K562 (cell line): Measurements from ENCODE around the gene AFG1L. TPM values are rescaled to one million over a fixed set of nuclear protein-coding genes. Genes with fewer than 3 reads are reported as not detected.

Experiments used
- ATAC-seq: fragments of 200-7000 bp; cut with Tn5 transposase; 3 replicates; pipeline ENCODE4 v1.9.1; 2020; ENCODE audit warnings: moderate library complexity
- BruUV-seq: library from RNA; stranded (reverse); fragments of 400-500 nt; replicated peaks from 2 replicates; lab custom pipeline; 2021; lab: Mats Ljungman, UMichigan
- CTCF ChIA-PET: fragments of 300-600 bp; formaldehyde crosslinking; extraction: SDS; loops from one replicate; lab custom pipeline; 2021; ENCODE audit warnings: low intra/inter-chr PET ratio; lab: Yijun Ruan, JAX
- POLR2A ChIA-PET: fragments of 300-600, 350-650 bp; sonication (Branson Sonifier 250); formaldehyde crosslinking; extraction: SDS; loops from one replicate; lab custom pipeline; 2021; ENCODE audit warnings: antibody characterized with exemption, inconsistent platforms; lab: Yijun Ruan, JAX
- DNase-seq, 4 experiments: peaks; one replicate each; pipeline versions ENCODE4 v3.0.0 to v3.0.0-alpha.2; 2011 to 2018; ENCODE audit warnings: low spot score in 3 of 4, mixed read lengths in 3 of 4; ENCODE audit errors: extremely low read depth in 1 of 4
- FAIRE-seq: peaks from 2 replicates; lab custom pipeline; 2011; peaks lifted over from hg19 to GRCh38; lab: Jason Lieb, UNC
- H2AFZ ChIP-seq: 2 replicates; pipeline ENCODE4 v1.6.0; 2011; ENCODE audit warnings: low read depth, low read length, control low read depth, inconsistent platforms
- H3K27ac ChIP-seq: fragments of 200-600 bp; 3 replicates; pipeline ENCODE4 v1.8.0; 2011; ENCODE audit warnings: low read depth, mild to moderate bottlenecking, control low read depth, inconsistent platforms, low read length, moderate library complexity, mixed read lengths; ENCODE audit errors: extremely low read depth
- H3K27me3 ChIP-seq, 2 experiments: fragments of 300-600 bp in 1 of 2; 2 replicates in 1 of 2; 3 replicates in 1 of 2; pipeline versions ENCODE4 v1.6.0 to v1.8.0; 2011; ENCODE audit warnings: inconsistent platforms in 2 of 2, low read length in 2 of 2, mild to moderate bottlenecking in 1 of 2, mixed read lengths in 1 of 2, moderate library complexity in 1 of 2; ENCODE audit not compliant: control insufficient read depth in 2 of 2, insufficient read depth in 2 of 2
- H3K36me3 ChIP-seq: fragments of 300-600 bp; 3 replicates; pipeline ENCODE4 v1.8.0; 2011; ENCODE audit warnings: mild to moderate bottlenecking, low read length, inconsistent platforms; ENCODE audit not compliant: control insufficient read depth, insufficient read depth
- H3K4me1 ChIP-seq, 2 experiments: fragments of 200-600 bp in 1 of 2; replicated peaks in 1 of 2; 2 replicates in 1 of 2; 3 replicates in 1 of 2; pipeline versions ENCODE4 v1.5.1 to v1.8.0; 2011; ENCODE audit warnings: inconsistent platforms in 2 of 2, low read length in 2 of 2, mild to moderate bottlenecking in 1 of 2, mixed read lengths in 1 of 2, moderate library complexity in 1 of 2; ENCODE audit not compliant: control insufficient read depth in 2 of 2, insufficient read depth in 2 of 2
- H3K4me2 ChIP-seq: 2 replicates; pipeline ENCODE4 v1.6.1; 2011; ENCODE audit warnings: low read length, control low read depth, inconsistent platforms, mixed read lengths; ENCODE audit not compliant: insufficient read depth
- H3K4me3 ChIP-seq: fragments of 200-600 bp; sonication (generic), shearing (Covaris generic); 2 replicates; pipeline ENCODE4 v1.5.1; 2016; ENCODE audit warnings: control low read depth, inconsistent platforms
- H3K79me2 ChIP-seq: fragments of 200-600 bp; 3 replicates; pipeline ENCODE4 v1.8.0; 2011; ENCODE audit warnings: low read length, inconsistent platforms; ENCODE audit not compliant: control insufficient read depth, insufficient read depth
- H3K9ac ChIP-seq, 2 experiments: 2 replicates each; pipeline versions ENCODE4 v1.6.0 to v1.6.1; 2011; ENCODE audit warnings: low read depth in 2 of 2, low read length in 2 of 2, control low read depth in 1 of 2, inconsistent platforms in 1 of 2, mild to moderate bottlenecking in 1 of 2, mixed read lengths in 1 of 2; ENCODE audit not compliant: insufficient read depth in 1 of 2
- H3K9me1 ChIP-seq: one replicate; pipeline ENCODE4 v1.6.0; 2011; ENCODE audit warnings: inconsistent platforms, mild to moderate bottlenecking, low read length, moderate library complexity; ENCODE audit not compliant: control insufficient read depth, insufficient read depth
- H3K9me3 ChIP-seq: replicated peaks from 2 replicates; pipeline ENCODE4 v1.5.1; 2011; ENCODE audit warnings: low read depth, low read length, inconsistent platforms; ENCODE audit not compliant: control insufficient read depth, insufficient read depth
- H4K20me1 ChIP-seq: replicated peaks from 2 replicates; pipeline ENCODE4 v1.6.1; 2011; ENCODE audit warnings: low read length, inconsistent platforms, mixed read lengths; ENCODE audit not compliant: control insufficient read depth, insufficient read depth
- DNMT1 ChIP-seq: fragments of 450-650 bp; IDR thresholded peaks from 2 replicates; pipeline ENCODE4 v1.6.1; 2016; ENCODE audit warnings: antibody characterized with exemption, mild to moderate bottlenecking
- GTF2B ChIP-seq: IDR thresholded peaks from 2 replicates; pipeline ENCODE4 v1.6.1; 2011; ENCODE audit not compliant: insufficient read length; ENCODE audit errors: extremely low read depth
- SMARCC2 ChIP-seq: fragments of 450-650 bp; IDR thresholded peaks from 2 replicates; pipeline ENCODE4 v1.6.1; 2017; ENCODE audit warnings: antibody characterized with exemption, moderate library complexity, mild to moderate bottlenecking, low read depth
- WGBS: fragments of 100-300 bp; shearing (Covaris generic); methylation state at CpG from one replicate; pipeline ENCODE4 v1.1.6; 2016; ENCODE audit warnings: low coverage, mixed read lengths; ENCODE audit not compliant: insufficient coverage; ENCODE audit errors: missing lambda C conversion rate; 5-methylcytosine and 5-hydroxymethylcytosine counted together
- in situ Hi-C: fragments of 300-500 bp; cut with MboI; formaldehyde crosslinking; loops from 4 replicates; pipeline ENCODE4 v1.15.0; 2018; ENCODE audit warnings: inconsistent platforms, mixed read lengths
- intact Hi-C: fragments of 100-400 bp; cut with micrococcal nuclease; formaldehyde crosslinking; loops from 2 replicates; pipeline ENCODE4 v1.14.2; 2022
- polyA plus RNA-seq, 8 experiments: library from polyadenylated mRNA; depleted of rRNA in 4 of 8; stranded (reverse) in 5 of 8; unstranded in 3 of 8; fragments of >200 nt; fragmentation: Nextera tagmentation in 2 of 8; fragmentation: Illumina TruSeq in 1 of 8; extraction: Ambion mirVana in 2 of 8; extraction: Trizol in 1 of 8; gene quantifications; 2 replicates each; pipeline versions ENCODE4 v1.2.1 to v1.2.3, GENCODE V29; 2011 to 2014; ENCODE audit warnings: inconsistent platforms in 1 of 8, missing spikeins in 1 of 8
- total RNA-seq, 7 experiments: library from RNA; depleted of rRNA in 6 of 7; stranded (reverse); fragments of >200 nt in 6 of 7; fragmentation: Illumina TruSeq in 2 of 7; extraction: Trizol in 2 of 7; gene quantifications; 2 replicates each; pipeline versions ENCODE4 v1.2.1 to v1.2.3, GENCODE V29; 2011 to 2021; ENCODE audit warnings: low replicate concordance in 1 of 7
- TF ChIP-seq, protein P1 (sequence below): fragments of 450-650 bp; formaldehyde crosslinking; IDR thresholded peaks from 2 replicates; pipeline ENCODE4 v1.4.0; 2020; ENCODE audit warnings: mild to moderate bottlenecking, moderate library complexity

AFG1L gene
- total and polyA plus RNA-seq, 9 of the 15 experiments (the other 6 are each of a cell fraction or from before 2014, with no cell fraction given): 2.2 to 15.5 (median 5.8) TPM

GRCh38 chr6:108437821-108438220, 143.0 kb downstream of the AFG1L start:
- Histone ChIP-seq H3K9me3 (no peaks in the 10 kb centered on the region), H2AFZ (no peak overlapping the region), H3K79me2 (no peaks in the 10 kb centered on the region), H3K9ac (no peak overlapping the region), H3K9me1 (no peaks in the 10 kb centered on the region), H3K27me3 (no peaks in the 10 kb centered on the region), H3K27ac (no peak overlapping the region), H3K36me3 (no peaks in the 10 kb centered on the region), H3K4me2 (no peak overlapping the region), H3K4me3 (no peak overlapping the region), H3K4me1 (no peaks in the 10 kb centered on the region), H4K20me1 (no peaks in the 10 kb centered on the region)
- ATAC-seq (no peak), DNase-seq (no peak), FAIRE-seq (no peak)
- in situ Hi-C loops: no loop called here
- WGBS: 29% methylated on average over 1 of the region's 1 CpG
- no TSS peak for BruUV-seq
- intact Hi-C loops: no loop called here
- POLR2A ChIA-PET: no interaction called here
- TF ChIP-seq SMARCC2 (no peak), GTF2B (no peak), DNMT1 (no peak)
- TF ChIP-seq, protein P1, sequence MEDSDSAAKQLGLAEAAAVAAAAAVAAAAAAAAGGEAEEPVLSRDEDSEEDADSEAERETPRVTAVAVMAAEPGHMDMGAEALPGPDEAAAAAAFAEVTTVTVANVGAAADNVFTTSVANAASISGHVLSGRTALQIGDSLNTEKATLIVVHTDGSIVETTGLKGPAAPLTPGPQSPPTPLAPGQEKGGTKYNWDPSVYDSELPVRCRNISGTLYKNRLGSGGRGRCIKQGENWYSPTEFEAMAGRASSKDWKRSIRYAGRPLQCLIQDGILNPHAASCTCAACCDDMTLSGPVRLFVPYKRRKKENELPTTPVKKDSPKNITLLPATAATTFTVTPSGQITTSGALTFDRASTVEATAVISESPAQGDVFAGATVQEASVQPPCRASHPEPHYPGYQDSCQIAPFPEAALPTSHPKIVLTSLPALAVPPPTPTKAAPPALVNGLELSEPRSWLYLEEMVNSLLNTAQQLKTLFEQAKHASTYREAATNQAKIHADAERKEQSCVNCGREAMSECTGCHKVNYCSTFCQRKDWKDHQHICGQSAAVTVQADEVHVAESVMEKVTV (CRISPR knock-in tag): no peak
- CTCF ChIA-PET: no interaction called here
